Gastrocnemius medialis (tissue), 4 donors: ENCODE data around the gene ACTN4.
"Not testable (repeated sequence)": the region's sequence is repeated elsewhere in the genome, so short reads cannot be mapped to it uniquely, and the experiment has no call there.

Experiments used
- CTCF ChIP-seq, 5 experiments: fragments of 450-650 bp in 3 of 5; fragments of 200-600 bp in 2 of 5; sonication (generic) in 2 of 5; IDR thresholded peaks in 4 of 5; conservative IDR thresholded peaks in 1 of 5; 1 replicate in 4 of 5; 2 replicates in 1 of 5; pipeline ENCODE4 v1.5.1; 2016 to 2019; ENCODE audit warnings: antibody characterized with exemption in 5 of 5, mild to moderate bottlenecking in 3 of 5, moderate library complexity in 3 of 5
- POLR2A ChIP-seq, 2 donors: fragments of 450-650 bp; IDR thresholded peaks; one replicate each; pipeline ENCODE4 v1.6.1; 2017; ENCODE audit warnings: antibody characterized with exemption in 2 of 2, mild to moderate bottlenecking in 2 of 2, moderate library complexity in 2 of 2

GRCh38 chr19:38771569-38771968, 124.1 kb downstream of the ACTN4 start:
- TF ChIP-seq CTCF (IDR thresholded peaks at IDR 0.05 in 4 of 5, conservative IDR thresholded peaks at IDR 0.05 in 1 of 5); POLR2A (IDR thresholded peaks at IDR 0.05): not testable (repeated sequence)
